Stimulated activated CD4-positive, alpha-beta T cell treated with anti-CD3 and anti-CD28 coated beads, TNF-alpha, amount 100 ng/mL, for 1 hour (primary cell): ENCODE measurements around the gene CHMP3.
A peak's percentile ranks its signal among the peaks of the same experiment; 100 is the strongest.
"Not testable (repeated sequence)": the region's sequence is repeated elsewhere in the genome, so short reads cannot be mapped to it uniquely, and the experiment has no call there.

Experiments used
- DNase-seq, 3 donors: peaks; one replicate each; pipeline ENCODE4 v3.0.0-alpha.2; 2020; ENCODE audit warnings: low read depth in 3 of 3, low spot score in 1 of 3

The CHMP3 gene

GRCh38 chr2:86562922-86563649 lies at the start of gene CHMP3:
TSS of gene CHMP3 (minus strand) at chr2:86563443. CDS start at chr2:86563348, 95 bp downstream.
- peak; percentile 91 to 94 (median 94) for DNase-seq

GRCh38 chr2:86610871-86611270 lies 47.6 kb upstream of the CHMP3 start:
- no peak for DNase-seq

- no peak for DNase-seq
Measured at GRCh38 chr2:86608832-86609410, 45.7 kb upstream of the CHMP3 start.

GRCh38 chr2:86603905-86604304 lies 40.7 kb upstream of the CHMP3 start:
- DNase-seq, result no peak

- no peak for DNase-seq
Measured at GRCh38 chr2:86598966-86599365, 35.7 kb upstream of the CHMP3 start.

GRCh38 chr2:86596118-86596517 lies 32.9 kb upstream of the CHMP3 start:
- no peak for DNase-seq

- no peak for DNase-seq
Measured at GRCh38 chr2:86593266-86593665, 30.0 kb upstream of the CHMP3 start.

- no peak for DNase-seq
Measured at GRCh38 chr2:86592547-86593230, 29.4 kb upstream of the CHMP3 start.

GRCh38 chr2:86589701-86590100 lies 26.5 kb upstream of the CHMP3 start:
- DNase-seq, result not testable (repeated sequence)

GRCh38 chr2:86584151-86584913 lies 21.1 kb upstream of the CHMP3 start:
- no peak for DNase-seq

- DNase-seq, result no peak
Measured at GRCh38 chr2:86580560-86580959, 17.3 kb upstream of the CHMP3 start.

GRCh38 chr2:86577817-86578456 lies 14.7 kb upstream of the CHMP3 start:
- DNase-seq, result no peak

GRCh38 chr2:86570059-86570458 lies 6.8 kb upstream of the CHMP3 start:
- no peak for DNase-seq

- no peak for DNase-seq
Measured at GRCh38 chr2:86566821-86567190, 3.6 kb upstream of the CHMP3 start.

GRCh38 chr2:86566158-86566820 lies 3.0 kb upstream of the CHMP3 start:
- DNase-seq, result no peak

GRCh38 chr2:86563650-86564061 lies 413 bp upstream of the CHMP3 start:
- DNase-seq, result no peak

- no peak for DNase-seq
Measured at GRCh38 chr2:86562485-86562921, 740 bp downstream of the CHMP3 start.

GRCh38 chr2:86557836-86558235 lies 5.4 kb downstream of the CHMP3 start:
- DNase-seq, result no peak

- DNase-seq, result no peak
Measured at GRCh38 chr2:86556508-86556907, 6.7 kb downstream of the CHMP3 start.

GRCh38 chr2:86552889-86553288 lies 10.4 kb downstream of the CHMP3 start:
- no peak for DNase-seq
